ENCODE measurements around the gene SLC22A23.
"Not testable (repeated sequence)": the region's sequence is repeated elsewhere in the genome, so short reads cannot be mapped to it uniquely, and the experiment has no call there.

The SLC22A23 gene

GRCh38 chr6:3386374-3386857 is 70.4 kb downstream of the SLC22A23 start:
- Histone ChIP-seq H3K27me3 (replicated peaks; ENCODE audit: insufficient read depth, low read length) (no peaks in the 10 kb centered on the region), H3K9ac (ENCODE audit: low read length) (no peak overlapping the region), H3K9me2 (replicated peaks; ENCODE audit: insufficient read depth, low read length) (no peaks in the 10 kb centered on the region), H2AFZ (ENCODE audit: low read length) (no peak overlapping the region), H3K27ac (ENCODE audit: low read length) (no peak overlapping the region), H3K79me2 (ENCODE audit: low read length) (no peaks in the 10 kb centered on the region), H3K4me2 (ENCODE audit: low read depth, low read length) (no peak overlapping the region), H3K9me3 (replicated peaks; ENCODE audit: insufficient read depth, low read length) (no peaks in the 10 kb centered on the region), H3K4me1 (ENCODE audit: low read length) (no peaks in the 10 kb centered on the region), H3K36me3 (replicated peaks; ENCODE audit: insufficient read depth, low read length) (no peaks in the 10 kb centered on the region), H4K20me1 (ENCODE audit: insufficient read depth, low read length) (no peaks in the 10 kb centered on the region), H3K4me3 (ENCODE audit: low read length) (no peak overlapping the region), H3F3A (ENCODE audit: insufficient read depth, low read length) (no peaks in the 10 kb centered on the region)
- TF ChIP-seq EZH2phosphoT487 (IDR thresholded peaks at IDR 0.05; ENCODE audit: low read length): no peak
- TF ChIP-seq CTCF (IDR thresholded peaks at IDR 0.05; ENCODE audit: low read length): no peak
- TF ChIP-seq EZH2 (optimal IDR thresholded peaks at IDR 0.05; ENCODE audit: low read depth, low read length): no peak
- no peak for DNase-seq

DNA sequence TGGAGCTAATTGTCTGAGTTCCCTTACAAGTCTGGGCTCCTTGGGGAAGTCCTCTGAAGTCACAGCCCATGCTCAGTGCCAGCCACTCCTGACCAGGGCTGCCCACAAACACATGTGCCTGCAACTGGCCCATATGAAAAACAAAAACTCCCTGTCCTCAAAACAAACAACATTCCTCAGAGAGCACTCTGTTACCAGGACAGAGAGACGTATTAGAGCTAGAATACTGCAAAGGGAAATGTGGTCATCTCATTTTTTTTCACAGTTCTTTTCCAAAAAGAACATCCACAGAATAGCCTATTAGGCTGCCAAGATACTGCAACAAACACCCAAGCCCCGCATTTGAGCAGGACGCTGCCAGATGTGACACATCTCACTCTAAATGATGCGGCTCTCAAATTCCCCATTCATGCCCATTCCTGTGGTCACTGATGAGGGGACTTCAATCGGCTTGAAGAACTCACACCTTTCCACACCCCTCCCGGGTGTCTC is 71.1 kb downstream of the SLC22A23 start:
- no peaks in the 10 kb centered on the region for H3K27me3 ChIP-seq (replicated peaks; ENCODE audit: insufficient read depth, low read length)
- no peaks in the 10 kb centered on the region for H3K4me1 ChIP-seq (ENCODE audit: low read length)
- no peaks in the 10 kb centered on the region for H3K36me3 ChIP-seq (replicated peaks; ENCODE audit: insufficient read depth, low read length)
- H3K9me2 ChIP-seq (replicated peaks; ENCODE audit: insufficient read depth, low read length): no peaks in the 10 kb centered on the region
- H3K79me2 ChIP-seq (ENCODE audit: low read length): no peaks in the 10 kb centered on the region
- no peak overlapping the region for H3K4me2 ChIP-seq (ENCODE audit: low read depth, low read length)
- TF ChIP-seq EZH2phosphoT487 (IDR thresholded peaks at IDR 0.05; ENCODE audit: low read length) (no peak), CTCF (IDR thresholded peaks at IDR 0.05; ENCODE audit: low read length) (no peak), EZH2 (optimal IDR thresholded peaks at IDR 0.05; ENCODE audit: low read depth, low read length) (no peak)
- H3K4me3 ChIP-seq (ENCODE audit: low read length): no peak overlapping the region
- no peak for DNase-seq
- H3K27ac ChIP-seq (ENCODE audit: low read length): no peak overlapping the region
- no peaks in the 10 kb centered on the region for H3K9me3 ChIP-seq (replicated peaks; ENCODE audit: insufficient read depth, low read length)
- no peaks in the 10 kb centered on the region for H4K20me1 ChIP-seq (ENCODE audit: insufficient read depth, low read length)
- no peak overlapping the region for H2AFZ ChIP-seq (ENCODE audit: low read length)
- no peak overlapping the region for H3K9ac ChIP-seq (ENCODE audit: low read length)
- H3F3A ChIP-seq (ENCODE audit: insufficient read depth, low read length): no peaks in the 10 kb centered on the region

GRCh38 chr6:3385181-3385580 is 71.7 kb downstream of the SLC22A23 start:
- H3F3A ChIP-seq (ENCODE audit: insufficient read depth, low read length); H3K36me3 ChIP-seq (replicated peaks; ENCODE audit: insufficient read depth, low read length); H4K20me1 ChIP-seq (ENCODE audit: insufficient read depth, low read length); H3K27me3 ChIP-seq (replicated peaks; ENCODE audit: insufficient read depth, low read length); H3K4me3 ChIP-seq (ENCODE audit: low read length); H3K9ac ChIP-seq (ENCODE audit: low read length); H3K4me1 ChIP-seq (ENCODE audit: low read length); DNase-seq; H3K9me2 ChIP-seq (replicated peaks; ENCODE audit: insufficient read depth, low read length); H2AFZ ChIP-seq (ENCODE audit: low read length); H3K4me2 ChIP-seq (ENCODE audit: low read depth, low read length); H3K9me3 ChIP-seq (replicated peaks; ENCODE audit: insufficient read depth, low read length); H3K79me2 ChIP-seq (ENCODE audit: low read length); H3K27ac ChIP-seq (ENCODE audit: low read length): not testable (repeated sequence)

GRCh38 chr6:3384241-3385143 is 72.4 kb downstream of the SLC22A23 start:
- Histone ChIP-seq H3K4me2 (ENCODE audit: low read depth, low read length) (no peak overlapping the region), H2AFZ (ENCODE audit: low read length) (no peak overlapping the region), H3F3A (ENCODE audit: insufficient read depth, low read length) (no peaks in the 10 kb centered on the region), H4K20me1 (ENCODE audit: insufficient read depth, low read length) (no peaks in the 10 kb centered on the region), H3K27me3 (replicated peaks; ENCODE audit: insufficient read depth, low read length) (no peaks in the 10 kb centered on the region), H3K27ac (ENCODE audit: low read length) (no peak overlapping the region), H3K36me3 (replicated peaks; ENCODE audit: insufficient read depth, low read length) (no peaks in the 10 kb centered on the region), H3K9me3 (replicated peaks; ENCODE audit: insufficient read depth, low read length) (no peaks in the 10 kb centered on the region), H3K79me2 (ENCODE audit: low read length) (no peaks in the 10 kb centered on the region), H3K9ac (ENCODE audit: low read length) (no peak overlapping the region), H3K4me3 (ENCODE audit: low read length) (no peak overlapping the region), H3K4me1 (ENCODE audit: low read length) (no peaks in the 10 kb centered on the region), H3K9me2 (replicated peaks; ENCODE audit: insufficient read depth, low read length) (no peaks in the 10 kb centered on the region)
- no peak for TF ChIP-seq EZH2 (optimal IDR thresholded peaks at IDR 0.05; ENCODE audit: low read depth, low read length)
- TF ChIP-seq EZH2phosphoT487 (IDR thresholded peaks at IDR 0.05; ENCODE audit: low read length): no peak
- no peak for TF ChIP-seq CTCF (IDR thresholded peaks at IDR 0.05; ENCODE audit: low read length)
- no peak for DNase-seq

Data from MM.1S (cell line).